IMR-90 (cell line): ENCODE results near the gene KAT2A. TPM values are rescaled to one million over a fixed set of nuclear protein-coding genes. Genes with fewer than 3 reads are reported as not detected.
"Not testable (repeated sequence)": the region's sequence is repeated elsewhere in the genome, so short reads cannot be mapped to it uniquely, and the experiment has no call there.

Experiments used
- ATAC-seq: fragments of 200-7000 bp; cut with Tn5 transposase; 2 replicates; pipeline ENCODE4 v1.9.1; 2020; ENCODE audit warnings: low read depth, mild to moderate bottlenecking, moderate library complexity
- BruUV-seq: library from RNA; stranded (reverse); fragments of 400-500 nt; replicated peaks from 2 replicates; lab custom pipeline; 2021; lab: Mats Ljungman, UMichigan
- CTCF ChIA-PET: fragments of 300-600 bp; formaldehyde crosslinking; extraction: SDS; loops from one replicate; lab custom pipeline; 2021; ENCODE audit warnings: antibody characterized with exemption; lab: Yijun Ruan, JAX
- POLR2A ChIA-PET: fragments of 300-600 bp; sonication (Branson Sonifier 250); formaldehyde crosslinking; loops from one replicate; lab custom pipeline; 2022; ENCODE audit warnings: antibody characterized with exemption; ENCODE audit not compliant: unreplicated experiment; lab: Charles Lee
- DNase-seq: peaks from one replicate; pipeline ENCODE4 v3.0.0; 2013
- H2AFZ ChIP-seq: replicated peaks from 2 replicates; pipeline ENCODE3; 2013; ENCODE audit warnings: low read length, mild to moderate bottlenecking; ENCODE audit not compliant: poor library complexity
- H2AK5ac ChIP-seq: 2 replicates; pipeline ENCODE4 v1.6.1; 2013; ENCODE audit warnings: low read depth, low read length, inconsistent platforms
- H2AK9ac ChIP-seq: replicated peaks from 2 replicates; pipeline ENCODE3; 2013; ENCODE audit warnings: mild to moderate bottlenecking, low read depth, low read length, moderate library complexity; ENCODE audit not compliant: poor library complexity
- H2BK120ac ChIP-seq: 2 replicates; pipeline ENCODE4 v1.6.1; 2013; ENCODE audit warnings: low read depth, low read length, inconsistent platforms
- H2BK15ac ChIP-seq: 3 replicates; pipeline ENCODE4 v1.6.1; 2013; ENCODE audit warnings: low read depth, low read length, inconsistent platforms
- H2BK20ac ChIP-seq: 2 replicates; pipeline ENCODE4 v1.6.1; 2013; ENCODE audit warnings: low read depth, mild to moderate bottlenecking, inconsistent platforms, low read length, moderate library complexity
- H2BK5ac ChIP-seq: 2 replicates; pipeline ENCODE4 v1.6.1; 2013; ENCODE audit warnings: mild to moderate bottlenecking, low read depth, low read length, inconsistent platforms; ENCODE audit not compliant: poor library complexity, severe bottlenecking
- H3K14ac ChIP-seq: replicated peaks from 2 replicates; pipeline ENCODE4 v1.6.1; 2013; ENCODE audit warnings: low read depth, low read length, inconsistent platforms
- H3K18ac ChIP-seq: 2 replicates; pipeline ENCODE4 v1.6.1; 2013; ENCODE audit warnings: low read depth, low read length, control low read depth
- H3K23ac ChIP-seq: 2 replicates; pipeline ENCODE4 v1.6.1; 2013; ENCODE audit warnings: low read depth, low read length, inconsistent platforms
- H3K27ac ChIP-seq: 2 replicates; pipeline ENCODE4 v1.5.1; 2013; ENCODE audit warnings: mild to moderate bottlenecking, control low read depth, low read length; ENCODE audit not compliant: insufficient read depth
- H3K27me3 ChIP-seq: 2 replicates; pipeline ENCODE4 v1.6.1; 2013; ENCODE audit warnings: low read length; ENCODE audit not compliant: control insufficient read depth, insufficient read depth
- H3K36me3 ChIP-seq: 2 replicates; pipeline ENCODE4 v1.6.1; 2013; ENCODE audit warnings: low read length, mixed read lengths; ENCODE audit not compliant: control insufficient read depth, insufficient read depth
- H3K4ac ChIP-seq: 2 replicates; pipeline ENCODE4 v1.6.1; 2013; ENCODE audit warnings: low read depth, low read length, inconsistent platforms
- H3K4me1 ChIP-seq: 2 replicates; pipeline ENCODE4 v1.6.1; 2013; ENCODE audit warnings: low read length, mixed read lengths; ENCODE audit not compliant: control insufficient read depth, insufficient read depth
- H3K4me2 ChIP-seq: 2 replicates; pipeline ENCODE4 v1.6.1; 2013; ENCODE audit warnings: low read depth, mild to moderate bottlenecking, control low read depth, low read length, moderate library complexity
- H3K4me3 ChIP-seq: 2 replicates; pipeline ENCODE4 v1.5.1; 2013; ENCODE audit warnings: low read depth, mild to moderate bottlenecking, control low read depth, low read length, moderate library complexity; ENCODE audit not compliant: insufficient read depth
- H3K56ac ChIP-seq: 2 replicates; pipeline ENCODE4 v1.6.1; 2013; ENCODE audit warnings: low read length, inconsistent platforms; ENCODE audit not compliant: insufficient read depth; ENCODE audit errors: extremely low read depth
- H3K79me1 ChIP-seq, 2 experiments: 2 replicates each; pipeline ENCODE4 v1.6.1; 2013; ENCODE audit warnings: low read length in 2 of 2, inconsistent platforms in 1 of 2, low read depth in 1 of 2
- H3K9ac ChIP-seq: 2 replicates; pipeline ENCODE4 v1.6.1; 2013; ENCODE audit warnings: low read depth, low read length, control low read depth
- H3K9me1 ChIP-seq: 2 replicates; pipeline ENCODE4 v1.6.1; 2013; ENCODE audit warnings: low read length, inconsistent platforms; ENCODE audit not compliant: insufficient read depth
- H3K9me3 ChIP-seq: 2 replicates; pipeline ENCODE4 v1.6.1; 2013; ENCODE audit warnings: low read length; ENCODE audit not compliant: control insufficient read depth, insufficient read depth
- H4K20me1 ChIP-seq: 2 replicates; pipeline ENCODE4 v1.6.1; 2013; ENCODE audit warnings: low read length, inconsistent platforms; ENCODE audit not compliant: insufficient read depth
- H4K5ac ChIP-seq: 2 replicates; pipeline ENCODE4 v1.6.1; 2013; ENCODE audit warnings: mild to moderate bottlenecking, low read depth, low read length, control low read depth
- H4K8ac ChIP-seq, 2 experiments: 2 replicates each; pipeline ENCODE4 v1.6.1; 2013; ENCODE audit warnings: low read depth in 2 of 2, low read length in 2 of 2, control low read depth in 1 of 2, inconsistent platforms in 1 of 2
- H4K91ac ChIP-seq: 2 replicates; pipeline ENCODE4 v1.6.1; 2013; ENCODE audit warnings: low read depth, low read length, inconsistent platforms; ENCODE audit not compliant: insufficient read depth
- MAFK ChIP-seq: IDR thresholded peaks from 2 replicates; pipeline ENCODE4 v1.6.1; 2012; ENCODE audit warnings: low read depth, low read length, improper control_type of control experiment
- MXI1 ChIP-seq: IDR thresholded peaks from 2 replicates; pipeline ENCODE4 v1.6.1; 2012; ENCODE audit warnings: low read depth, mild to moderate bottlenecking, low read length, moderate library complexity, borderline replicate concordance
- POLR2A ChIP-seq: IDR thresholded peaks from 2 replicates; pipeline ENCODE4 v1.6.1; 2012; ENCODE audit warnings: mild to moderate bottlenecking, low read depth, low read length
- WGBS, 2 experiments: methylation state at CpG; one replicate each; pipeline versions ENCODE4 v1.1.5 to v1.1.7; 2013; ENCODE audit warnings: missing lambda C conversion rate in 2 of 2; ENCODE audit not compliant: insufficient read length in 1 of 2; ENCODE audit errors: extremely low coverage in 2 of 2; 5-methylcytosine and 5-hydroxymethylcytosine counted together
- dilution Hi-C: fragments of 300-500 bp; cut with HindIII; formaldehyde crosslinking; loops from one replicate; pipeline ENCODE4 v1.14.3; 2018; ENCODE audit warnings: low sequenced_read_pairs; ENCODE audit not compliant: unreplicated experiment
- in situ Hi-C: fragments of 300-500 bp; cut with MboI; formaldehyde crosslinking; loops from 3 replicates; pipeline ENCODE4 v1.14.3; 2019; ENCODE audit warnings: low sequenced_read_pairs, inconsistent platforms, mixed read lengths
- intact Hi-C: fragments of 100-400 bp; cut with micrococcal nuclease; formaldehyde crosslinking; loops from 2 replicates; pipeline ENCODE4 v1.10.0; 2022
- polyA plus RNA-seq, 3 experiments: library from polyadenylated mRNA; depleted of rRNA; stranded (reverse); fragments of >200 nt; gene quantifications; 2 replicates each; pipeline ENCODE4 v1.2.3, GENCODE V29; 2012; ENCODE audit warnings: low replicate concordance in 1 of 3
- total RNA-seq: library from RNA; depleted of rRNA; stranded (reverse); fragments of >200 nt; gene quantifications from 2 replicates; pipeline ENCODE4 v1.2.3, GENCODE V29; 2012
- TF ChIP-seq, protein P1 (sequence below): fragments of 150-350 bp; IDR thresholded peaks from 2 replicates; pipeline ENCODE4 v1.6.1; 2017; ENCODE audit warnings: mild to moderate bottlenecking, antibody characterized with exemption, low read length, low read depth

The KAT2A gene
- total and polyA plus RNA-seq, 2 of the 4 experiments (the other 2 are of a cell fraction): 6.3 to 28.2 TPM

DNA sequence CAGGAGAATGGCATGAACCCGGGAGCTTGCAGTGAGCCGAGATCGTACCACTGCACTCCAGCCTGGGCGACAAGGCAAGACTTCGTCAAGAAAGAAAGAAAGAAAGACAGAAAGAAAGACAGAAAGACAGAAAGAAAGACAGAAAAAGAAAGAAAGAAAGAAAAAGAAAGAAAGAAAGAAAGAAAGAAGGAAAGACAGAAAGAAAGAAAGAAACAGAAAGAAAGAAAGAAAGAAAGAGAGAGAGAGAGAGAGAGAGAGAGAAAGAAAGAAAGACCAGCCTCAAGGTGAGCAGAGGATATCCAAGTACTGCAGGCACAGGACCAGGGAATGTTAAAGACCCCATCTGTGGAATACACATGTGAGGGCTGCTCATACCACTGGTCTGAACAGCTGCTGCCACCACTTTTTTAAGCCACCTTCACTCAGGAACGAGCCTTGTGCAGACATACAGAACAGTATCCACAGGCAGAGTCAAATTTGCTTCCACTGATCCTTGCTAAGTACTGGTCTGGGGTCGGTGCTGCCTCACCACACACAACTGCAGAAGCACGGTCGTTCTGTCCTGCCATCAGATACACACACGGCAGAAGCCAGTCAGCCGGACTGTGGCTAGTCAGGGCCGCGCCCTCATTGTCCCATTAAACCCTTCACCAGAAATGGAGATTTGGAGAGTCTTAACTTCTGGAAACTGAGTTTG lies 25.9 kb upstream of the KAT2A start:
- CTCF ChIA-PET: no interaction called here

DNA sequence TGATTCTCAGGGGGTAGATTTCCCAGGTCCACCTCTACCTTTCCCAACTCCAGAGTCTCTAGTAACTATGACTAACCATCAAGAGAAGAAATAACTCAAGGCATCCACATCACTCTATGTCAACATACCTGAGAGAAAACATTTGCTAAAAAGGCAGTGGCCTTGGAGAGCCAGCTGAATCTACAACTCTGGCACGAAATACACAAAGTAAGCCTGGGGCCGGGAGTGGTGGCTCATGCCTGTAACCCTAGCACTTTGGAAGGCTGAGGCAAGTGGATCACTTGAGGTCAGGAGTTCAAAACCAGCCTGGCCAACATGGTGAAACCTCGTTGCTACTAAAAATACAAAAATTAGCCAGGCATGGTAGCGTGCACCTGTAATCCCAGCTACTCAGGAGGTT lies 22.0 kb upstream of the KAT2A start:
- Histone ChIP-seq H3K4ac (peak overlapping the region; percentile 33; the same call in 1 of the 2 replicates), H4K8ac (peak overlapping the region in 1 of 2 experiments; percentile 6; a peak in 1 of 4 replicates), H3K4me1 (peaks cover 26% of the 10 kb centered on the region), H2AK5ac (peak overlapping the region; percentile 27; the same call in 1 of the 2 replicates), H2BK120ac (peak overlapping the region; percentile 64; the same call in 1 of the 2 replicates), H4K20me1 (peaks cover 70% of the 10 kb centered on the region), H3K23ac (0 out of 2 replicates have a peak overlapping the region, but pooled peaks have one; percentile 19), H3K79me1 (peaks cover 23 to 73% of the 10 kb centered on the region in 2 experiments), H2BK5ac (peak overlapping the region; percentile 71), H3K36me3 (peaks cover 22% of the 10 kb centered on the region), H4K91ac (peak overlapping the region; percentile 8; the same call in 1 of the 2 replicates), H3K4me2 (peak overlapping the region; percentile 33; the same call in 1 of the 2 replicates), H2BK20ac (peak overlapping the region; percentile 34), H3K9me1 (peaks cover 44% of the 10 kb centered on the region)
- H3K9me3 ChIP-seq, intact Hi-C loops, ATAC-seq, dilution Hi-C loops, in situ Hi-C loops, H2BK15ac ChIP-seq, H3K27ac ChIP-seq, H2AFZ ChIP-seq, BruUV-seq, H3K27me3 ChIP-seq, H4K5ac ChIP-seq, DNase-seq, H3K4me3 ChIP-seq, H2AK9ac ChIP-seq, H3K18ac ChIP-seq, H3K14ac ChIP-seq, H3K9ac ChIP-seq, CTCF ChIA-PET, H3K56ac ChIP-seq, POLR2A ChIA-PET: not testable (repeated sequence)
- 85% methylated on average over 4 of the region's 4 CpGs; no CpG with 5 or more reads in 1 of the 2 experiments for WGBS, 2 experiments

More for the DNA sequence above, 25.9 kb upstream of the KAT2A start:
- Histone ChIP-seq H2AK5ac (no peak overlapping the region), H2BK15ac (no peak overlapping the region), H3K14ac (no peak overlapping the region), H3K18ac (no peak overlapping the region), H3K9me1 (peaks cover 26% of the 10 kb centered on the region), H2BK5ac (no peak overlapping the region), H3K23ac (no peak overlapping the region), H2BK20ac (no peak overlapping the region), H3K27me3 (no peaks in the 10 kb centered on the region), H4K8ac (no peak overlapping the region), H3K56ac (no peak overlapping the region), H3K4ac (no peak overlapping the region), H3K36me3 (peaks cover 25% of the 10 kb centered on the region), H3K9ac (no peak overlapping the region), H3K79me1 (peaks cover 9 to 71% of the 10 kb centered on the region in 2 experiments), H4K5ac (no peak overlapping the region), H3K4me1 (peaks cover 10% of the 10 kb centered on the region), H3K27ac (no peak overlapping the region), H2AK9ac (no peak overlapping the region), H2BK120ac (no peak overlapping the region), H3K4me2 (no peak overlapping the region), H4K91ac (no peak overlapping the region), H2AFZ (no peak overlapping the region), H3K4me3 (no peak overlapping the region), H4K20me1 (peaks cover 71% of the 10 kb centered on the region), H3K9me3 (no peaks in the 10 kb centered on the region)
- dilution Hi-C loops: no loop called here
- TF ChIP-seq MXI1 (no peak), POLR2A (no peak), MAFK (no peak)
- TF ChIP-seq, protein P1, sequence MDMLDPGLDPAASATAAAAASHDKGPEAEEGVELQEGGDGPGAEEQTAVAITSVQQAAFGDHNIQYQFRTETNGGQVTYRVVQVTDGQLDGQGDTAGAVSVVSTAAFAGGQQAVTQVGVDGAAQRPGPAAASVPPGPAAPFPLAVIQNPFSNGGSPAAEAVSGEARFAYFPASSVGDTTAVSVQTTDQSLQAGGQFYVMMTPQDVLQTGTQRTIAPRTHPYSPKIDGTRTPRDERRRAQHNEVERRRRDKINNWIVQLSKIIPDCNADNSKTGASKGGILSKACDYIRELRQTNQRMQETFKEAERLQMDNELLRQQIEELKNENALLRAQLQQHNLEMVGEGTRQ: no peak
- DNase-seq (no peak), ATAC-seq (no peak)
- in situ Hi-C loops: no loop called here
- no TSS peak for BruUV-seq
- POLR2A ChIA-PET: interaction anchor here (0.5 kb wide), 1 partner anchor 181 kb away, joined by 3 read pairs; no protein-coding TSS in a partner anchor
- WGBS, 2 experiments: 93% methylated on average over 2 of the region's 13 CpGs; no CpG with 5 or more reads in 1 of the 2 experiments
- intact Hi-C loops: no loop called here
